H4 (cell line): ENCODE results near the gene RFX2. TPM values are rescaled to one million over a fixed set of nuclear protein-coding genes. Genes with fewer than 3 reads are reported as not detected.
"Not testable (repeated sequence)": the region's sequence is repeated elsewhere in the genome, so short reads cannot be mapped to it uniquely, and the experiment has no call there.

Experiments used
- DNase-seq: peaks from one replicate; pipeline ENCODE4 v3.0.0-alpha.2; 2015; ENCODE audit warnings: low spot score
- total RNA-seq: library from RNA; depleted of rRNA; stranded (reverse); fragments of >200 nt; shearing (Covaris generic); gene quantifications from 2 replicates; pipeline ENCODE4 v1.2.3, GENCODE V29; 2014

RFX2 gene
- total RNA-seq, 1 experiment from 2014 or later = 5.7 TPM

- no peak for DNase-seq
Observed at GRCh38 chr19:6012426-6013170, 97.7 kb downstream of the RFX2 start.

GRCh38 chr19:6011794-6012193 is 98.5 kb downstream of the RFX2 start:
- no peak for DNase-seq

- no peak for DNase-seq
Observed at GRCh38 chr19:6011206-6011605, 99.1 kb downstream of the RFX2 start.

- no peak for DNase-seq
Observed at GRCh38 chr19:6010107-6010506, 100.2 kb downstream of the RFX2 start.

- no peak for DNase-seq
Observed at GRCh38 chr19:6007866-6008265, 102.4 kb downstream of the RFX2 start.

- DNase-seq = no peak
Observed at GRCh38 chr19:6006896-6007295, 103.4 kb downstream of the RFX2 start.

GRCh38 chr19:6006070-6006446 is 104.2 kb downstream of the RFX2 start:
- DNase-seq = not testable (repeated sequence)

GRCh38 chr19:6005321-6006069 is 104.8 kb downstream of the RFX2 start:
- DNase-seq = no peak

GRCh38 chr19:6003976-6004375 is 106.3 kb downstream of the RFX2 start:
- DNase-seq = no peak

- DNase-seq = no peak
Observed at GRCh38 chr19:6002591-6002990, 107.7 kb downstream of the RFX2 start.

- no peak for DNase-seq
Observed at GRCh38 chr19:6000228-6000847, 110.0 kb downstream of the RFX2 start.

GRCh38 chr19:5999693-6000092 is 110.6 kb downstream of the RFX2 start:
- no peak for DNase-seq

- no peak for DNase-seq
Observed at GRCh38 chr19:5997371-5997770, 112.9 kb downstream of the RFX2 start.

- DNase-seq = no peak
Observed at GRCh38 chr19:5996623-5997320, 113.5 kb downstream of the RFX2 start.

GRCh38 chr19:5996102-5996501 is 114.2 kb downstream of the RFX2 start:
- no peak for DNase-seq

GRCh38 chr19:5995606-5996005 is 114.7 kb downstream of the RFX2 start:
- no peak for DNase-seq

GRCh38 chr19:5994405-5995165 is 115.7 kb downstream of the RFX2 start:
- no peak for DNase-seq

- no peak for DNase-seq
Observed at GRCh38 chr19:5993648-5994358, 116.5 kb downstream of the RFX2 start.

- no peak for DNase-seq
Observed at GRCh38 chr19:5993201-5993600, 117.1 kb downstream of the RFX2 start.

- no peak for DNase-seq
Observed at GRCh38 chr19:5992756-5993155, 117.5 kb downstream of the RFX2 start.
